GM19463 (cell line): ENCODE data around the gene MACROH2A1.

ENCODE experiments used
- ATAC-seq: cut with Tn5 transposase; IDR thresholded peaks from one replicate; pipeline ENCODE4 v1.9.1; 2021; ENCODE audit warnings: mild to moderate bottlenecking, moderate library complexity; ENCODE audit not compliant: unreplicated experiment

Gene MACROH2A1

DNA sequence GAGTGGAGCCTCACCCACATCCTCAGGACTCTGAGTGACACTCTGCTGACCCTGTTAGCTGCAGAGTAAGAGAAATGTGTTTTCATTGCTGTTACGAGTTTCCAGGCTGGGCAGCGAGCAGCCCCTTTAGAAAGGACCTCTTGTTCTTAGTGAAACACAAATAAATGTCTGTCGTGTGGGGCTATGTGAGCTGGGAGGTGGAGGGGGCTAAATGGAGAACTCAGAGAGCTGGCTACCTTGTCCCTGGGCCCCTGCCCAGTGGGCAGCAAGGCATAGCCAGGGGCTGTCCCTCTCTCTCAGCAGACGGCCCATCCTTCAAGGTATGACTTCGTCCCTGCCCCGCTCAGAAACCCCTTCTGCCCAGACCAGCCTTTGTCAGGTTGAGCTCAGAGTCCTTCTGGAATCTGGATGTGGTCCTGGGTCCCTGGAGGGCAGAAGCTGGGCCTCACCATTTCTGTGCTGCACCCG lies 38.0 kb upstream of the MACROH2A1 start:
- no peak for ATAC-seq

DNA sequence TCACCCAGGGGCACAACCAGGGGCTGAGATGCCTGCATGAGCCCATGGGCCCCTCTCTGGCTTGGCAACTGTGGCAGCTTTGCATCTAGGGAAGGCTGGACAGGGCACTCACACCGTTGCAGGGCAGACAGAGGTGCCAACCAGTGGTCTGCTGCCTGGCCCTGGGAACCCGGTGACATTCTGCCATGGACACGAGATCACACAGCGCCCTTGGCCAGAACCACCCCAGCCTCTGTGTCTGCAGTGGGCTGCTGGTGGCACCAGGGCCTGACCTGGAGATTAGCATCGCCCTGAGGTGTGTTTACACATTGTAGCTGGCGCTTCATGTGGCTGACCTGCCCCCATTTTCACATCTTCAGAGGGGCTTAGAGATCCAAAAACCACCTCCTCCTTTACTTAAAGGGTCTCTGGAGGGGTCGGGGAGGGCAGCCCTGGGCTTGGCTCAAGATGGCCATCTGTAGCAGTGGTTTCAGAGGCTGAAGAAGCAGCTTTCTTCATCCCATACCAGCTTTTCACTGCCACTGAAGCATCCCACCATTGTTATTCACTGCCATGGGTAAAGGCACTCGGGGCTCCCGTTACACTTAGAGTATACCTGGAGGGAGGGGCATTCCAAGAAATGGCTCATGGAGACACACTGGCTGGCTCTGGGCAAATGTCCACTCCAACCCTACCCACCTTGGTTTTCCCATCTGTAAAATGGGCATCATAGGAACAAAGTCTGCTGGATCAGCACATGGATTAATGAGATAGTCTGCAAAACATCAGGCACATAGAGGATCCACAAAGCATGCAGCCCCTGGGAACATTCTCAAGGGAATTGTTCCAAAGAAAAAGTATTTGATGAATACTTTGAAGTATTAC lies 36.7 kb upstream of the MACROH2A1 start:
- ATAC-seq, result no peak

DNA sequence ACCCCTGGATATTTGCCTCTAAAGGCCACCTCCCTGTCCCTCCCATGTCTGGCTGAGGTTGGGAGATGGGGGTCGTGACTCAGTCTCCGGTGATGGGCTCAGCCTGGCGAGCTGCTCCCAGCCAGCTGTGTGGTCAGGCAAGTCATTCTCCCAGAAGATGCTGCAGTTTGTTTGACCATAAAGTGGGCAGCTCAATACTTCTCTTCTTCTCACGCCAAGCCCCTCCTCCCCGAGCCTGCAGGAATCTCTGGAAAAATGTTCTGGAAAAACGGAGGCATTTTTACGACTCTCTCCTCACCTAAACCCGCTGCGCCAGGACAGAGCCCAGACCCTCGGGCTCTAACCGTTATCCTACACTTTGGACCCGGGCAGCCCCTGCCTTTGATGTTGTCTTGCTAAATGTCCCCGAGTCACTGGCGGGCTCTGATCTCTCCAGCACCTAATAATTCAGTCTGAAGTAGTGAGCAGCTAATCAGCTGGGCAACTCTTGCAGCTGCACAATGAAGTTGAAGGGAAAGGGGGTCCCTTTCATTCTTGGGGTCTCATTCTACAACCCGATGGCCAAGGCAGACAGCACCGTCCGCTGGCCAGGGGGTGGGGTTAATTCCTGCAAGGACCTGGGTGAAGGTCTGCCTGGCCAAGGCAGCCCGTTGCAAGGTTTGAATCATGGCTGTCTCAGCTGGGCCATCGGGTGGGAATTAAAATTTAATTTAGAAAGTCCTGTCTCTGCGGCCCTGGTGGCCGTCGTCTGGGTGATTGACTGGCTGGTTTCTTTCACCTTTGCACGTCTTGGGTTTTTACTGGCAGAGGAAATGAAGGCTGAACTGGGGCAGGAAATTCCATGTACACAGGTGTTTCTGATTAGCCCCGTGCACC lies 35.8 kb upstream of the MACROH2A1 start:
- no peak for ATAC-seq

DNA sequence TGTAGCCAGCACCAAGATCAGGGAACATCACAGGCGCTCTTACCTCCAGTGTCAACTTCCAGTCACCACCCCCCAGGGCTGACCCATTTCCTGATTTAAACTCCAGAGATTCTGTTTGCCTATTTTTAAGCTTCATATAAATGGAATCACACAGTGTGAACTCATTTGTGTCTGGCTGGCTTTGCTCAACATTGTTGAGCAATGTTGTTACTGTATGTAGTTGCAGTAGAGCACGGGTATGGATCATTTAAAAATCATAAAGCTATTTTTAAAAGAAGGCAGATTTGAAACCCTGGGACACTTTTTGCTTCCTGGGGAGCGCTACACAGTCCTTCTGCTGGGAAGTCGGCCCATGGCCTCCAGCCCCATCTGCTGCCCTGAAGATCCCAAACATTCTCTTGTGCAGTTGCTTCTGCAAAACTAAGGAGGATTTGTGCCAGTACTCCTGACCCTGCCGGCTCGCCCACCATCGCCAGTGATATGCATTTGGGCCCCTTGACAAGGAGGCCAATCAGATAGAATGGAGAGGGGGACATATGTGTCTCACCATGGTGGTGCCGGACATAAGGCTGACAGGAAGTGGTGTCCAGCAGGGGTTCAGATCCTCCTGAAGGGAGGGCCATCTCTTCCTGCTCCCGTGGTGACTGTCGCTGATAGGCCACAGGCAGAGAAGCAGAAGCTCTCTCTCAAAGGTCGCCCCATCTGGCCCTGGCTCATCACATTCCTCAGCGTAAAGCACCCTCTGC lies 34.8 kb upstream of the MACROH2A1 start:
- no peak for ATAC-seq

DNA sequence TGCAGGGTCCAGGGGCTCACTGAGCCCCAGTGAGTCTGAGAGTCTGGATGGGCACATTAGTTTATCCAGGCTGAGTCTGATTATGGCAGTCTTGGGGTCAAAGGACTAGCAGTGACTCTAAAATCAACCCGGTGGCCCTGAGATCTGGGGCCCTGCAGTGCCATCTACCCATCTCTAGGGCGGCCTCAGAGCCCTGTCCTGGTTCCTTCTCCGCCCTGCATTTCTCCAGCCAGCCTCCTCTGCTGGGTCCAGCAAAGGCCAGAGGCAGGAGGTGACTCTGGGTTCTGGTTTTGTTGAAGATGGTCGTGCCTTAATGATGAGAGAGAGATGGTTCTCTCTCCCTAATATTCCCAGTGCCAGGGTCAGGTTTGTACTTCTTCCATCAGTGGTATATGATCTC lies 33.1 kb upstream of the MACROH2A1 start:
- no peak for ATAC-seq

DNA sequence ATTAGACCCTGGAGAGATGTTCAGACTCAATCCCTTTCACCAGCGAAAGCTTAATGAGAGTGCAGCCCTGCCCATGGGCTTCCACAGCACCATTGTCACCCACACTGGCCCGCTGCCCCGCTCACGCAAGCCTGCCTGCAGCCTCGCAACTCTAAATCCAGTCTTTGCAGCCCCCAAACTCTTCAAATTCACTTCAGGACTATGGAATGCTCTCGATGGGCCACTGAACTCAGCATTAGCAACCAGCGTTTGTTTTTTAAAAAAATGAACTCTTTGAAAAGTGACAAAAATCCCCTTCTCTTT lies 31.1 kb upstream of the MACROH2A1 start:
- ATAC-seq, result no peak

DNA sequence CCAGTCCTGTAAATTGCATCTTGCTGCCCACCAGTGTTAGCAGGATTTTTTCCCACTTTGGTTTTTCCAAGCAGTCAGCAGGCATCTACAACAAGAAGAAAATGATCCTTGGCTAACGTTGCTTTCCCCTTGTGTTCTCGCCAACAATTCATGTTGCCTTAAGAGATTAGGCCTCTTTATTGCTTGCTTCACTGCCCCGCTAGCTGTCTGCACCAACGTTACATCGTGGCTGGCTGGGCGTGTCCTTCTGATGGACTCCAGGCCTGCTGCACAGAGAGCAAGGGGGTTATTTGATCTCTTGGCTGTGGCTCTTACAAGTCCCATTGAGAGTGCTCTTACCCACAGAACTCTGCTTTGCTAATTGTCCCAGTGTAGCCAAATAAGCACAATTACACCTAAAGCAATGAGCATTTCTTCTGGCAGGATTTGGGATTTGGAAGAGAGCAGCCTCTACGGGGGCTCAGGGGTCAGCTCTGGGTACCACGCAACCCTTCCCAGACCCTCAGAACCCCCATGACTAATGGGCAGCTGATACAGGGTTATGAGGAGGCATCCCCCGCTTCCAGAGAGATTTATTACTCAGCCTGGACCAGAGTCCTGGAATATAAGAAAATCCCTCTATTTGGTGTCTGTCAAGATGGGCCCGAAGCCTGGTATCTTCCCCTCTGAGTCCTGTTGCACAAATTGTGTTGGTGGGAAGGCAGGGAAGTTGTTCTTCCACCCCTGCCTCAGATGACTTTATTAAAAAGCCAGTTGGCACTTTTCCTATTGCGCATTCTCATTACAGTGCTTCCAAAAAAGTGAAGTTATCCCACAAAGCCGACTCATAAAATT lies 30.5 kb upstream of the MACROH2A1 start:
- no peak for ATAC-seq

DNA sequence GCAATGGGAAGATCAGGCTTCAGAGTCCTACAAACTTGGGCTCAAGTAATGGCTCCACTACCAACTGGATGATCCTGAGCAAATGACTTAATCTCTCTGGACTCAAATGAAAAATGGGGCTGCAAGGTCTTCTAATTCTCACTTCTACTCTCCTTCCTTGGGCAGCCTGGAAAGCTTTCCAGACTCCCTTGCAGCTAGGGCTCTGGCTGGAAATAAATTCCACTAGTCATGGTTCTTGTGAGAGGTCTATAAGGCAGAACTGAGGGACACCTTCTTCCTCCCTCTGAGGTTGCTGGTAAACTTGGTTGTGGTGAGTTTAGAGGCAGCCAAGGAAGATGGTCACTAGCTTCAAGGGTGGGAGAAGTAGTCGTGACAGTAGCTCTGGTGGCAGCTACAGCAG lies 29.6 kb upstream of the MACROH2A1 start:
- ATAC-seq, result no peak

DNA sequence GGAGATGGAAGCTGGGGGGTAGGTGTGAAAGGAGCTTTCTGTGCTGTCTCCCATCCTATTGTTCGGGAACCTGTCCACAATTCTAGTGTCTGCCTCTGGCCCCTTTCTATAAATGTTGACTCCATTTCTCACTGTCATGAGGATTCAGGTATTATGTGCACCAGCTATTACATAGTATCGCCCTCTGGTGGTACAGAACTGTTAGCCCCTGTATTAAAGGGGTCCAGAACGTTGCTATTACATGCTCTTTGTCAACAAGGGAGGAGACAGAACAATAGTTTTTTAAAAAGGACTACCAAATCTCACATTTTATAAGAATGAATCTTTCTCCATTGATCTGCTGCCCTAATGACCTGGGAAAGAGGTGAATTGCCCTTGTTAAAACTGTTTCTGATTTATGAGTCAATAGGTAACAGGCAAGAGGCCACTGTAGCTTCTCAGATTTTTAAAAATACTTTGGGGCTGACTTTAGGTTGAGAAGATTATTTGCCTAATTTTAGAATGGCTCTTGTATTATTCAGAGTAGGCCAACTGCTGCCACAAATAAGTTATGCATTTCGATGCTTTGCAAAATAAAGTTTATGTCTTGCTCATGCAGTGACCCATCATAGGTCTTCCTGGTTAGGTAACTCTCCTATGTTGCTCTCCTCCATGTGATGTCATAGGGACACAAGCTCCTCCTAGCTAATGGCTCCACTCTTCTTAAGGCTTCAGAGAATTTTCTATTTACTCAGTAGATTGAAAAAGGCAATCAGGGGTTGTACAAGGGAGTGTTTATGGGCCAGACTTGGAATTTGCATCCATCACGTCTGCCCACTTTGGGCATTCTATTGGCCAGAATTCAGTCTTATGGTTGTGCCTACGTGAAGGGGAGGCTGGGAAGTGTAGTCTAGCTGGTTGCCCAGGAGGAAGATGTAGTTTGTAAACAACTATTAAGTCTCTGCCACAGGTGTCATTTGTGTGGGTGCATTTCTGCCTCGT lies 27.4 kb upstream of the MACROH2A1 start:
- ATAC-seq, result peak; percentile 67

DNA sequence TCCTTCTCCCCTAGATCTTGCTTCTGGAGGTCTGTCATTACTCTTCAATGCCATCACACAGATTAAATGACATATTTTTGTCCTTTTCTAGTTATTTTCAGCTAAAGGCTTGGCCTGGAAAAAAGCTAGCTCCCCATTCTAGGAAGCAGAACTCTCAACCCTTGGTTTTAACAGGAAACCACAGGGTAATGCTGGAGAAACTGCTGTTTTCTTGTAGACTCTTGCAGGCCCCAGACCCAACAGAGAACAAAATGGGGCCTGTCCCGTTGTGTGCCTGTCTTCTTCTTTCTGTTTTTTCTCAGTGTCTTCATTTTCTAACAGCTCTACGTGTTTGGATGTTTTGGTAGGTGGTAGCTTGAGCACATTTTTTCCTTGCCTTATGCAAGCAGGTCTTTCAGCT lies 26.6 kb upstream of the MACROH2A1 start:
- ATAC-seq, result no peak

DNA sequence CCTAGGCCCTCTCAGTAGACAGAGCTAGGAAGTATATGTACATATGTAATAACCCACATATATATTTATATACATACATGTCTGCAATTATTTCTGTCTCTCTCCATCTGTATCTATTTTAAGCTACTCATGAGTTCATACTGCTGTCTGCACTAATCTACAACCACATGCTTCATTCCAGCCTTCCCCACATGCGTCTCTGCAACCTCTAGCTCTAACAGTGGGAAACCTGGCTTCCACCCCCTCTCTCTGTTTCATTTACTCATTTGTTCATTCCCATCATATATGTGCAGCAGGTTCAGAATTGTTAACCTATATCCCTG lies 24.8 kb upstream of the MACROH2A1 start:
- ATAC-seq, result no peak

DNA sequence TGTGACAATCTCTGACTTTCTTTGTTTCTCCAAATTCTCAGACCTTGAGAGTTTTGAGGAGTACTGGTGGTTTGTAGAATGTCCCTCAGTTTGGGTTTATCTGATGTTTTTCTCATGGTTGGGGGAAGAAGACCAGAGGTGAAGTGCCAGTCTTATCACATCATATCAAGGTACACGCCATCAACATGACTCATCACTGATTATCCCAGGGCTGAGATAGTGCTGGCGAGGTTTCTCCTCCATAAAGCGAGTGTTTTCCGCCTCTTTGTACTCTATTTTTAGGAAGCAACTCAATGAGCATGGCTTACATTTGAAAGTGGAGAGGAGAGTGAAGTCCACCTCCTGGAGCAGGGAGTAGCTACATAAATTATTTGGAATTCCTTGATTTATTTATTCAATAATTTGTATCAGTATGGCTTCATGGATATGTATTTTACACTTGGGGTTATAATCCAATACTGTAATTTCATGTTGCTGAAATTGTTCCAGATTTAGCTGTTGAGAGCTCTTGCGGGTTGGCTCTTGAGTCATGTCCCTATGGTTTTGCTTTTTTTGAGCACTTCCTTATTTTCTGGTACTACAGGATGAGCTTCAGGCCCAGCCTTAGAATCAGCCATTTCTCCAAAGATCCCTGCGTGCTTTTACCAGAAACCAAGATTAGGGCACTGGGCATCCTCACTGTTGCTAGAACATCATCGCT lies 24.3 kb upstream of the MACROH2A1 start:
- ATAC-seq, result no peak

DNA sequence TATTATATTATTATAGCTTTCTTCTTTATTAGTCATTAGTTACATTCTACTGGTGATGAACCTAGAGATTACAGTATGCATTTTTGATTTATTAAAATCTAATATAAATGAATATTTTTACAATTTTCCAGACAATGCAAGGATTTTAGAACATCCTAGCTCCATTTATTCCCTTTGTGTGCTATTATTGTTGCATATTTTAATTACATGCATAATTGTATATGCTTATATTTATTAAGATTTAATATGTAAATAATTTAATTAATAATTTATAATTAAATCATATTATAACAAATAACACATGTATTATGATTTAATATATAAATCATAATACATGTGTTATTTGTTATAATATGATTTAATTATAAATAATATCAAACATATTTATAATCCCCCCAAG lies 23.4 kb upstream of the MACROH2A1 start:
- ATAC-seq, result no peak

DNA sequence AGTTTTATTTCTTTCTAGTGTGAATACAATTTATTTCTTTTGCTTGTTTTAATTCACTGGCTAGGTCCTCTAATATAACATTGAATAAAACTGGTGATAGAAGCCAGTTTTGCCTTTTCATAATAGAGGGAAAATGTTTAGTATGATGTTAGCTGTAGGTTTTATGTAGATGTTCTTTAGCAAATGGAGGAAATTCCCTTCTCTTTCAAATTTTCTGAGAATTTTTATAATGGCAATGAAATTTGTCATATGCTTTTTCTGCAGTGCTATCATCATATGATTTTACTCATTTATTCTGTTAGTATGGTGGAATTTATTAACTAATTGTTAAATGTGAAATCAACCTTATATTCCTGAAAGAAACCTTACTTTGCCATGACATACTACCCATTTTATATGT lies 18.1 kb upstream of the MACROH2A1 start:
- ATAC-seq, result no peak

DNA sequence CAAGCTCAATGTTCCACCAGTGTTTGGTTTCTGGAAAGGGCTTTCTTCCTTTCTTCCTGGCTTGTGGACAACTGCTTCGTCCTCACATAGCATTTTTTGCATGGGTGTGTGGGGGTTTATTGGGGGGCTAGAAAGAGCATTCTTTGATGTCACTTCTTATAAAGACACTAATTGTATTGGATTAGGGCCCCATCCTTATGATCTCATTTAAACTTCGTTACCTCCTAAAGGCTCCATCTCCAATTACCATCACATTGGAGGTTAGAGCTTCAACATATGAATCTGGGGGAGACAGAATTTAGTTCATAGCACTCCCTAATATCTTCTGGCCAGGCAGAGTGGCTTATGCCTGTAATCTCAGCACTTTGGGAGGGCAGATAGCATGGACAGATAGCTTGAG lies 6.1 kb upstream of the MACROH2A1 start:
- ATAC-seq, result no peak

DNA sequence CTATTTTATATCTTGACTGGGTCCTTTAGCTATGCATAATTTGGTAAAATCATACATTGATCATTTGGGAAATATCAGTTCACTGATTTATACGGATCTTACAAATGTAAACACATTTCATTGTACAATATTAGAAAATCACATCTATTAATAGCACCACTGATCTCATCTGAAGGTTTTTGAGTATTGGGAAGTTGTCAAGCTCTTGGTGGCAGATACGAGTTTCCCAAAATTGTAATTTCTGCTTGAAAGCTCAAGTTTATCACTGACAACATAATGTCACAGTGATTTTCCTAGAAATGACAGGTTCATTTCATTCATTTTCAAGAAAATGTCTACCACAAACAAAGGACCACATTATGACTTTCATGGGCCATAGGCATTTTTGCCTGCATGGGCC lies 3.0 kb upstream of the MACROH2A1 start:
- ATAC-seq, result no peak

DNA sequence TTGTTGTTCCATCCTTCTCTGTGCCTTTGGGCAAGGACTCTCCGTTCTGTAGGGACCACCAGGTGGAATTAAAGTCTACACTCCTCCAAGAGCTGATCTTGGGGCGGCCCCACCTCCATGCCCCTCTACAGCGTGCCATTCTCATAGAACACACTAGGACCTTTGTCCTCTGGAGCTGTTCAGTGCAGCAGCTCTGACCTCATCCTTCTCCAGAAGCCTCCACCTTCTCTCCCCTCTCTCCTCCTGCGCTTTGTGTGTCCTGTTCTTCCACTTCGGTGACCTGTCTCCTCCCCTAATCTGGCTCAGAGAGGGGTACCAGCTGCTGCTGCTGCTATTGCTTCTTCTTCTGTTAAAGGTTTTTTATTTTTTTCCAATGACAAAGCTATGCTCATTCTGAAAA lies 1.8 kb upstream of the MACROH2A1 start:
- no peak for ATAC-seq

DNA sequence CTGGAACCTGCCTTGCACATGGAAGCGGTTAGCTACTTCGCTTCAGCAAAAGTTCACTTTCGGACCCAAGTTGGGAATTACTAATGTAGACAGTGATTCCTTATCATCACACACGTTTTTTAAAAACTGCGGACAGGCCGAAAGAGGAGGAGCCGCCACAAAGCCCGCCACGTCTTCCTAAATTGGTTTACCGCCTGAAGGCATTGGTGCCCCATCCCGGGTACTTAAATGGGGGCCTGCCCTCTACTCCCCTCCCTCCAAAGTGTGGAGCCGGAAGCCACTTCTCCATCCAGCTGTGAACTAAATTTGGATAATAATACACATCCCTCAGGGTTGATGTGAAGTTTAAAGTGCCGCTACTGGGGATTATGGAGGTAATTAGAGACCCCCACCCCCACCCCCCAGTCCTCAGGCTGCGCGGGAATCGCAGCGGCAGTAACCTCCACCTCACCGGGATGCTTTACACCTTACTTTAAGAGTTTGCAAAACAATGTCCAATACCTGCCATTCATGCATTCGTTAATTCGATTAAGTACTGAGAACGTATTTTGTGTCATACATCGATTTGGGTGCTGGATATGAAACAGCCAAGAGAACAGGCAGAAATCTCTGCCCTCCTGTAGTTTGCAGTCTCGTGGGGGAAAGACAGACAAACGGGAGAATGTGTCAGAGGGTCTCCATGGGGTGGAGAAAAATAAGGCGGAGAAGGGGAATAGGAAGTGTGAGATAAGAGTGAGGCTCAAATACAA lies 937 bp upstream of the MACROH2A1 start:
- ATAC-seq, result no peak
